GM13976 (cell line): ENCODE results near the gene KIF6.

Experiments
- DNase-seq: peaks from one replicate; pipeline ENCODE4 v3.0.0; 2012; ENCODE audit warnings: low spot score
- CTCF ChIP-seq: IDR thresholded peaks from 2 replicates; pipeline ENCODE4 v1.5.1; 2012; ENCODE audit warnings: borderline replicate concordance, mild to moderate bottlenecking; ENCODE audit not compliant: insufficient read depth; ENCODE audit errors: extremely low read depth, missing control alignments, control extremely low read depth
- in situ Hi-C: fragments of 300-500 bp; cut with MboI; formaldehyde crosslinking; loops from one replicate; pipeline ENCODE4 v1.12.0; 2022; ENCODE audit warnings: low sequenced_read_pairs, mixed read lengths, inconsistent platforms; ENCODE audit not compliant: unreplicated experiment

Gene KIF6

GRCh38 chr6:39307462-39307861, 417.7 kb downstream of the KIF6 start:
- no peak for DNase-seq
- in situ Hi-C loops, result loop anchor here (10.0 kb wide), 1 partner anchor 313 kb away; no protein-coding TSS in a partner anchor
- no peak for TF ChIP-seq CTCF

GRCh38 chr6:39304951-39305350, 420.3 kb downstream of the KIF6 start:
- in situ Hi-C loops, result loop anchor here (5.0 to 10.0 kb wide), 2 partner anchors 138 to 310 kb away; no protein-coding TSS in a partner anchor
- TF ChIP-seq CTCF, result no peak
- no peak for DNase-seq

- in situ Hi-C loops, result loop anchor here (5.0 to 10.0 kb wide), 2 partner anchors 136 to 309 kb away; no protein-coding TSS in a partner anchor
- TF ChIP-seq CTCF, result no peak
- no peak for DNase-seq
These were observed 421.6 kb downstream of the KIF6 start for GRCh38 chr6:39303425-39304153.

GRCh38 chr6:39302669-39303424, 422.4 kb downstream of the KIF6 start:
- in situ Hi-C loops, result loop anchor here (5.0 to 10.0 kb wide), 2 partner anchors 136 to 308 kb away; no protein-coding TSS in a partner anchor
- TF ChIP-seq CTCF, result peak; percentile 90
- DNase-seq, result peak; percentile 93

- TF ChIP-seq CTCF, result no peak
- DNase-seq, result no peak
- in situ Hi-C loops, result loop anchor here (5.0 to 10.0 kb wide), 2 partner anchors 135 to 307 kb away; no protein-coding TSS in a partner anchor
These were observed 423.2 kb downstream of the KIF6 start for GRCh38 chr6:39302011-39302410.

GRCh38 chr6:39301606-39302005, 423.6 kb downstream of the KIF6 start:
- in situ Hi-C loops, result loop anchor here (5.0 to 10.0 kb wide), 2 partner anchors 134 to 307 kb away; no protein-coding TSS in a partner anchor
- DNase-seq, result no peak
- no peak for TF ChIP-seq CTCF
